CD4-positive, alpha-beta memory T cell (primary cell): Measurements from ENCODE around the gene ZNF708. TPM values are rescaled to one million over a fixed set of nuclear protein-coding genes. Genes with fewer than 3 reads are reported as not detected.
"Not testable (repeated sequence)": the region's sequence is repeated elsewhere in the genome, so short reads cannot be mapped to it uniquely, and the experiment has no call there.

Experiments
- CTCF ChIA-PET: fragments of 350-600 bp; sonication (Branson Sonifier 250); formaldehyde crosslinking; loops from one replicate; lab custom pipeline; 2021; ENCODE audit warnings: inconsistent platforms; ENCODE audit not compliant: partially characterized antibody; lab: Charles Lee
- POLR2A ChIA-PET: fragments of 350-600 bp; sonication (Branson Sonifier 250); formaldehyde crosslinking; loops from one replicate; lab custom pipeline; 2021; ENCODE audit not compliant: partially characterized antibody; lab: Charles Lee
- DNase-seq, 5 donors: peaks; one replicate each; pipeline versions ENCODE4 v3.0.0 to v3.0.0-alpha.2; 2020 to 2022; ENCODE audit warnings: mixed read lengths in 1 of 5
- H3K27ac ChIP-seq: one replicate; pipeline ENCODE4 v1.7.0; 2013; ENCODE audit warnings: low read depth, low read length
- H3K27me3 ChIP-seq: 2 replicates; pipeline ENCODE4 v1.7.0; 2013; ENCODE audit warnings: mild to moderate bottlenecking, low read length, moderate library complexity; ENCODE audit not compliant: insufficient read depth
- H3K36me3 ChIP-seq: 2 replicates; pipeline ENCODE4 v1.7.0; 2013; ENCODE audit warnings: mild to moderate bottlenecking, low read length, moderate library complexity; ENCODE audit not compliant: insufficient read depth
- H3K4me1 ChIP-seq: 2 replicates; pipeline ENCODE4 v1.7.0; 2013; ENCODE audit warnings: mild to moderate bottlenecking, low read length, moderate library complexity; ENCODE audit not compliant: insufficient read depth
- H3K4me3 ChIP-seq, 2 donors: one replicate each; pipeline ENCODE4 v1.7.0; 2013; ENCODE audit warnings: low read length in 2 of 2, mild to moderate bottlenecking in 1 of 2
- H3K9me3 ChIP-seq, 2 donors: one replicate each; pipeline ENCODE4 v1.7.0; 2013; ENCODE audit warnings: low read length in 2 of 2, control low read depth in 1 of 2; ENCODE audit not compliant: control insufficient read depth in 1 of 2
- H3K27ac Mint-ChIP-seq, 7 donors: one replicate each; pipeline ENCODE4 v1.8.0; 2020 to 2021; ENCODE audit warnings: mixed read lengths in 7 of 7, mild to moderate bottlenecking in 6 of 7, inconsistent platforms in 3 of 7, moderate library complexity in 3 of 7
- H3K27me3 Mint-ChIP-seq, 2 donors: one replicate each; pipeline ENCODE4 v1.8.0; 2020 to 2021; ENCODE audit warnings: mixed read lengths in 2 of 2
- H3K36me3 Mint-ChIP-seq, 2 donors: one replicate each; pipeline ENCODE4 v1.8.0; 2020 to 2021; ENCODE audit warnings: mixed read lengths in 2 of 2, inconsistent platforms in 1 of 2, mild to moderate bottlenecking in 1 of 2
- H3K4me1 Mint-ChIP-seq, 4 donors: one replicate each; pipeline ENCODE4 v1.8.0; 2020 to 2021; ENCODE audit warnings: mixed read lengths in 4 of 4, mild to moderate bottlenecking in 1 of 4
- H3K4me3 Mint-ChIP-seq, 8 donors: one replicate each; pipeline ENCODE4 v1.8.0; 2020 to 2021; ENCODE audit warnings: mixed read lengths in 8 of 8, mild to moderate bottlenecking in 7 of 8, moderate library complexity in 6 of 8, inconsistent platforms in 3 of 8
- H3K9me3 Mint-ChIP-seq, 8 donors: one replicate each; pipeline ENCODE4 v1.8.0; 2020 to 2021; ENCODE audit warnings: mixed read lengths in 8 of 8, mild to moderate bottlenecking in 5 of 8, inconsistent platforms in 3 of 8, moderate library complexity in 1 of 8
- intact Hi-C: fragments of 100-400 bp; cut with micrococcal nuclease; formaldehyde crosslinking; loops from one replicate; pipeline ENCODE4 v1.15.1; 2023
- polyA plus RNA-seq, 2 donors: library from polyadenylated mRNA; unstranded; fragments of 300-500 nt; fragmentation: Illumina TruSeq; gene quantifications; one replicate each; pipeline ENCODE4 v1.2.3, GENCODE V29; 2021
- total RNA-seq, 2 experiments: library from RNA; stranded (reverse); gene quantifications; one replicate each; pipeline ENCODE4 v1.2.3, GENCODE V29; 2021

ZNF708 gene
- total and polyA plus RNA-seq, 4 experiments from 2014 or later = 6.6 to 44.2 (median 27.3) TPM

DNA sequence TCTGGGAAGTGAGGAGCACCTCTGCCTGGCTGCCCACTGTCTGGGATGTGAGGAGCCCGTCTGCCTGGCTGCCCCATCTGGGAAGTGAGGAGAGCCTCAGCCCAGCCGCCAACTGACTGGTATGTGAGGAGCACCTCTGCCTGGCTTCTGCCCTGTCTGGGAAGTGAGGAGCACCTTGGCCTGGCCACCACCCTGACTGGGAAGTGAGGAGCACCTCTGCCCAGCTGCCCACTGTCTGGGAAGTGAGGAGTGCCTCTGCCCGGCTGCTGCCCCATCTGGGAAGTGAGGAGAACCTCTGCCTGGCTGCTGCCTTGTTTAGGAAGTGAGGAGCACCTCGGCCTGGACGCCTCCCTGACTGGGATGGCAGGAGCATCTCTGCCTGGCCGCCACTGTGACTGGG, 64.8 kb downstream of the ZNF708 start:
- no peaks in the 10 kb centered on the region for H3K27me3 ChIP-seq
- no peak overlapping the region for H3K4me3 Mint-ChIP-seq
- ChIA-PET CTCF (no interaction called here), POLR2A (no interaction called here)
- intact Hi-C loops = no loop called here
- no peaks in the 10 kb centered on the region for H3K4me1 Mint-ChIP-seq
- H3K9me3 Mint-ChIP-seq = peaks cover 0 to 42% (median 27%) of the 10 kb centered on the region in 8 donors
- no peak overlapping the region for H3K27ac Mint-ChIP-seq
- peaks cover 0 to 3% of the 10 kb centered on the region in 2 donors for H3K27me3 Mint-ChIP-seq
- no peaks in the 10 kb centered on the region for H3K9me3 ChIP-seq
- H3K4me1 ChIP-seq = no peaks in the 10 kb centered on the region
- H3K36me3 Mint-ChIP-seq = no peaks in the 10 kb centered on the region
- DNase-seq = no peak
- no peak overlapping the region for H3K27ac ChIP-seq
- H3K36me3 ChIP-seq = no peaks in the 10 kb centered on the region
- no peak overlapping the region for H3K4me3 ChIP-seq

DNA sequence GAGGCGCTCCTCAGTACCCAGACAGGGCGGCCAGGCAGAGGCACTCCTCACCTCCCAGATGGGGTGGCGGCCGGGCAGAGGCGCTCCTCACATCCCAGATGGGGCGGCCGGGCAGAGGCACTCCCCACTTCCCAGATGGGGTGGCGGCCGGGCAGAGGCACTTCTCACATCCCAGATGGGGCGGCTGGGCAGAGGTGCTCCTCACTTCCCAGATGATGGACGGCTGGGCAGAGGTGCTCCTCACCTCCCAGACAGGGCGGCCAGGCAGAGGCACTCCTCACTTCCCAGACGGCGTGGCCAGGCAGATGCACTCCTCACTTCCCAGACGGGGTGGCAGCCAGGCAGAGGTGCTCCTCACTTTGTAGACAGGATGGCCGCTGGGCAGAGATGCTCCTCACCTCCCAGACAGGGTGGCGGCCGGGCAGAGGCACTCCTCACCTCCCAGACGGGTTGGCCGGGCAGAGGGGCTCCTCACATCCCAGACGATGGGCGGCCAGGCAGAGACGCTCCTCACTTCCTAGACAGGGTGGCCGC, 68.3 kb downstream of the ZNF708 start:
- H3K4me1 ChIP-seq, H3K27ac ChIP-seq, CTCF ChIA-PET, H3K9me3 ChIP-seq, POLR2A ChIA-PET, H3K27me3 Mint-ChIP-seq, H3K4me1 Mint-ChIP-seq, H3K4me3 ChIP-seq, H3K27ac Mint-ChIP-seq, H3K36me3 ChIP-seq, intact Hi-C loops, H3K36me3 Mint-ChIP-seq, H3K27me3 ChIP-seq, DNase-seq, H3K4me3 Mint-ChIP-seq: not testable (repeated sequence)
- peaks cover 0 to 46% (median 29%) of the 10 kb centered on the region in 8 donors for H3K9me3 Mint-ChIP-seq

DNA sequence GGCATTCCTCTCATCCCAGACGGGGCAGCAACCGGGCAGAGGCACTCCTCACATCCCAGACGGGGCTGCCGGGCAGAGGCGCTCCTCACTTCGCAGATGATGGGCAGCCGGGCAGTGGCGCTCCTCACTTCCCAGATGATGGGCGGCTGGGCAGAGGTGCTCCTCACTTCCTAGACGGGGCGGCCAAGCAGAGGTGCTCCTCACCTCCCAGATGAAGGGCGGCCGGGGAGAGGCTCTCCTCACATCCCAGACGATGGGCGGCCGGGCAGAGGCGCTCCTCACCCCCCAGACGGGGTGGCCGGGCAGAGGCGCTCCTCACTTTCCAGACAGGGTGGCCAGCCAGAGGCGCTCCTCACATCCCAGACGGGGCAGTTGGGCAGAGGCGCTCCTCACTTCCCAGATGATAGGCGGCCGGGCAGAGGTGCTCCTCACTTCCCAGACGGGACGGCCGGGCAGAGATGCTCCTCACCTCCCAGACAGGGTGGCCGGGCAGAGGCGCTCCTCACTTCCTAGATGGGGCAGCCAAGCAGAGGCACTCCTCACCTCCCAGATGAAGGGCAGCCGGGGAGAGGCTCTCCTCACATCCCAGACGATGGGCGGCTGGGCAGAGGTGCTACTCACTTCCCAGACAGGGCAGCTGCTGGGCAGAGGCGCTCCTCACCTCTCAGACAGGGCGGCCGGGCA, 68.9 kb downstream of the ZNF708 start:
- no peaks in the 10 kb centered on the region for H3K36me3 Mint-ChIP-seq
- H3K27me3 ChIP-seq = no peaks in the 10 kb centered on the region
- no peaks in the 10 kb centered on the region for H3K4me1 Mint-ChIP-seq
- H3K9me3 Mint-ChIP-seq = peaks cover 0 to 42% (median 28%) of the 10 kb centered on the region in 8 donors
- CTCF ChIA-PET = no interaction called here
- H3K4me3 ChIP-seq = no peak overlapping the region
- POLR2A ChIA-PET = no interaction called here
- peaks cover 0 to 3% of the 10 kb centered on the region in 2 donors for H3K27me3 Mint-ChIP-seq
- no peaks in the 10 kb centered on the region for H3K36me3 ChIP-seq
- intact Hi-C loops = no loop called here
- no peak overlapping the region for H3K27ac Mint-ChIP-seq
- H3K4me1 ChIP-seq = no peaks in the 10 kb centered on the region
- H3K9me3 ChIP-seq = no peaks in the 10 kb centered on the region
- no peak overlapping the region for H3K4me3 Mint-ChIP-seq
- DNase-seq = no peak
- H3K27ac ChIP-seq = no peak overlapping the region

DNA sequence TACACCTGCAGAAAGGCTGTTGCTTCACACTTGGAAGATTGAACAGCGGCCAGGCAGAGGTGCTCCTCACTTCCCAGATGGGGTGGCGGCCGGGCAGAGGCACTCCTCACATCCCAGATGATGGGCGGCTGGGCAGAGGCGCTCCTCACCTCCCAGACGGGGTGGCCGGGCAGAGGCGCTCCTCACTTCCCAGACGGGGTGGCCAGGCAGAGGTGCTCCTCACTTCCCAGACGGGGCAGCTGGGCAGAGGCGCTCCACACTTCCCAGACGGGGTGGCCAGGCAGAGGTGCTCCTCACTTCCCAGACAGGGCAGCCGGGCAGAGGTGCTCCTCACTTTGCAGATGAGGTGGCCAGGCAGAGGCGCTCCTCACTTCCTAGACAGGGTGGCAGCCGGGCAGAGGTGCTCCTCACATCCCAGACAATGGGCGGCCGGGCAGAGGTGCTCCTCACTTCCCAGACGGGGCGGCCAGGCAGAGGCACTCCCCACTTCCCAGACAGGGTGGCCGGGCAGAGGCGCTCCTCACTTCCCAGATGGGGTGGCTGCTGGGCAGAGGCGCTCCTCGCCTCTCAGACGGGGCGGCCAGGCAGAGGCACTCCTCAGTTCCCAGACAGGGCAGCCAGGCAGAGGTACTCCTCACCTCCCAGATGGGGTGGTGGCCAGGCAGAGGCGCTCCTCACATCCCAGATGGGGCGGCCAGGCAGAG, 69.6 kb downstream of the ZNF708 start:
- H3K9me3 ChIP-seq, H3K4me1 ChIP-seq, H3K27me3 ChIP-seq, intact Hi-C loops, H3K27ac ChIP-seq, H3K4me3 ChIP-seq, H3K4me3 Mint-ChIP-seq, POLR2A ChIA-PET, H3K36me3 ChIP-seq, H3K36me3 Mint-ChIP-seq, H3K27me3 Mint-ChIP-seq, CTCF ChIA-PET, DNase-seq, H3K27ac Mint-ChIP-seq, H3K4me1 Mint-ChIP-seq: not testable (repeated sequence)
- H3K9me3 Mint-ChIP-seq = peaks cover 0 to 42% (median 28%) of the 10 kb centered on the region in 8 donors

DNA sequence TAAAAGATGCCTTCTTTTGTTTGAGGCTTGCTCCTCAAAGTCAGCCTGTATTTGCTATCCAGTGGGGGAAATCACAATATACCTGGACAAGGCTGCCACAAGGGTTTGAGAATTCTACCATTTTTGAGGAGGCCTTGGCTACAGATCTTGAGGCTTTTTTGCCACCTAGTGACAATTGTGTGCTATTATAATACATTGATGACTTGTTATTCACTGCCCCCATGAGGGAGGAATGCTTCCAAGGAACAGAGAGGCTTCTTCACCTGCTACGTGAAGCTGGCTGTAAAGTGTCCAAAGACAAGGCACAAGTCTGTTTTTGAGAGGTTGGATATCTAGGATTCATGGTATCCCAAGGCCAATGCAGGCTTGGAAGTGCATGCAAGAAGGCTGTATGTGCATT, 72.5 kb downstream of the ZNF708 start:
- Histone ChIP-seq H3K9me3 (no peaks in the 10 kb centered on the region), H3K27me3 (no peaks in the 10 kb centered on the region), H3K4me1 (no peaks in the 10 kb centered on the region), H3K27ac (no peak overlapping the region), H3K36me3 (no peaks in the 10 kb centered on the region), H3K4me3 (no peak overlapping the region)
- intact Hi-C loops = no loop called here
- Mint-ChIP-seq H3K36me3 (no peaks in the 10 kb centered on the region), H3K27me3 (peaks cover 0 to 3% of the 10 kb centered on the region in 2 donors), H3K4me1 (no peaks in the 10 kb centered on the region), H3K27ac (no peak overlapping the region), H3K4me3 (no peak overlapping the region), H3K9me3 (peaks cover 0 to 23% (median 17%) of the 10 kb centered on the region in 8 donors)
- DNase-seq = no peak
- ChIA-PET CTCF (no interaction called here), POLR2A (no interaction called here)

Other genes starting within 250 kb of the ZNF708 start
- 10 to 100 TPM; 11.5 to 14.7 TPM for gene ZNF714, start 247.2 kb downstream of the ZNF708 start, total RNA-seq
- 1 to 10 TPM; 3.4 to 8.8 TPM for gene ZNF714, start 247.2 kb downstream of the ZNF708 start, polyA plus RNA-seq
- 10 to 100 TPM; 32.1 to 34.4 TPM for gene ZNF431, start 187.4 kb downstream of the ZNF708 start, total RNA-seq
- 10 to 100 TPM in 1 of 2 donors, 1 to 10 TPM in 1; 9.1 to 10.7 TPM for gene ZNF431, start 187.4 kb downstream of the ZNF708 start, polyA plus RNA-seq
- 10 to 100 TPM in 1 of 2 experiments, 1 to 10 TPM in 1; 9.8 to 11.4 TPM for gene ZNF738, start 29.6 kb upstream of the ZNF708 start, total RNA-seq
- 1 to 10 TPM; 2.5 to 2.8 TPM for gene ZNF738, start 29.6 kb upstream of the ZNF708 start, polyA plus RNA-seq
- 10 to 100 TPM; 57.4 to 61.7 TPM for gene ZNF493, start 67.7 kb upstream of the ZNF708 start, total RNA-seq
- gene ZNF493, start 67.7 kb upstream of the ZNF708 start, polyA plus RNA-seq = 10 to 100 TPM; 10.7 to 16.8 TPM
- 10 to 100 TPM; 27.9 to 31.9 TPM for gene ZNF429, start 176.2 kb upstream of the ZNF708 start, total RNA-seq
- 10 to 100 TPM; 24.7 to 32.9 TPM for gene ZNF429, start 176.2 kb upstream of the ZNF708 start, polyA plus RNA-seq